K562 (cell line): ENCODE results near the gene KIAA0319L. TPM values are rescaled to one million over a fixed set of nuclear protein-coding genes. Genes with fewer than 3 reads are reported as not detected.

Source experiments
- CCNT2 ChIP-seq: IDR thresholded peaks from 2 replicates; pipeline ENCODE4 v1.6.1; 2011; ENCODE audit warnings: borderline replicate concordance, low read depth, mild to moderate bottlenecking, moderate library complexity, mixed read lengths, low read length; ENCODE audit not compliant: insufficient read length; ENCODE audit errors: extremely low read depth
- EWSR1 ChIP-seq: fragments of 450-650 bp; IDR thresholded peaks from 2 replicates; pipeline ENCODE4 v1.6.1; 2018; ENCODE audit warnings: borderline replicate concordance, mild to moderate bottlenecking, low read depth, moderate library complexity; ENCODE audit not compliant: partially characterized antibody
- FOXA3 ChIP-seq, 2 experiments: fragments of 450-650 bp in 1 of 2; sonication (generic) in 1 of 2; formaldehyde crosslinking; IDR thresholded peaks in 1 of 2; conservative IDR thresholded peaks in 1 of 2; 2 replicates each; pipeline versions ENCODE4 v1.4.0 to v1.8.0; 2020 to 2022; ENCODE audit warnings: mild to moderate bottlenecking in 2 of 2, missing genetic modification reagents in 1 of 2
- NBN ChIP-seq: fragments of 450-650 bp; IDR thresholded peaks from 2 replicates; pipeline ENCODE4 v1.6.1; 2016; ENCODE audit warnings: low read depth, mild to moderate bottlenecking
- NR2C1 ChIP-seq, 2 experiments: fragments of 450-650 bp; IDR thresholded peaks; 2 replicates each; pipeline ENCODE4 v1.6.1; 2017; ENCODE audit warnings: mild to moderate bottlenecking in 2 of 2, antibody characterized with exemption in 1 of 2, inconsistent platforms in 1 of 2, missing compliant biosample characterization in 1 of 2, missing genetic modification characterization in 1 of 2
- SMARCA4 ChIP-seq: fragments of 450-650 bp; IDR thresholded peaks from 2 replicates; pipeline ENCODE4 v1.6.1; 2016
- SMC3 ChIP-seq: conservative IDR thresholded peaks from 2 replicates; pipeline ENCODE4 v1.6.1; 2011; ENCODE audit warnings: low read depth, low read length, improper control_type of control experiment; ENCODE audit not compliant: insufficient read depth
- SNIP1 ChIP-seq: fragments of 450-650 bp; IDR thresholded peaks from 2 replicates; pipeline ENCODE4 v1.7.1; 2017; ENCODE audit warnings: low read depth, mild to moderate bottlenecking
- TEAD1 ChIP-seq, 2 experiments: fragments of 450-650 bp in 1 of 2; sonication (generic) in 1 of 2; formaldehyde crosslinking; IDR thresholded peaks; 2 replicates each; pipeline versions ENCODE4 v1.4.0 to v1.8.0; 2020 to 2022; ENCODE audit warnings: mild to moderate bottlenecking in 2 of 2, missing genetic modification reagents in 1 of 2
- ZNF174 ChIP-seq: fragments of 250-450 bp; sonication (Bioruptor Pico); IDR thresholded peaks from 2 replicates; pipeline ENCODE4 v1.4.0; 2020; ENCODE audit warnings: mild to moderate bottlenecking
- ZNF3 ChIP-seq: fragments of 250-450 bp; sonication (Bioruptor Pico); IDR thresholded peaks from 2 replicates; pipeline ENCODE4 v1.5.0; 2021; ENCODE audit warnings: mild to moderate bottlenecking, moderate library complexity
- polyA plus RNA-seq, 8 experiments: library from polyadenylated mRNA; depleted of rRNA in 4 of 8; stranded (reverse) in 5 of 8; unstranded in 3 of 8; fragments of >200 nt; fragmentation: Nextera tagmentation in 2 of 8; fragmentation: Illumina TruSeq in 1 of 8; extraction: Ambion mirVana in 2 of 8; extraction: Trizol in 1 of 8; gene quantifications; 2 replicates each; pipeline versions ENCODE4 v1.2.1 to v1.2.3, GENCODE V29; 2011 to 2014; ENCODE audit warnings: inconsistent platforms in 1 of 8, missing spikeins in 1 of 8
- total RNA-seq, 7 experiments: library from RNA; depleted of rRNA in 6 of 7; stranded (reverse); fragments of >200 nt in 6 of 7; fragmentation: Illumina TruSeq in 2 of 7; extraction: Trizol in 2 of 7; gene quantifications; 2 replicates each; pipeline versions ENCODE4 v1.2.1 to v1.2.3, GENCODE V29; 2011 to 2021; ENCODE audit warnings: low replicate concordance in 1 of 7
- TF ChIP-seq, protein P1 (sequence below), 2 experiments: fragments of 450-650 bp; formaldehyde crosslinking in 1 of 2; IDR thresholded peaks; 2 replicates each; pipeline versions ENCODE4 v1.4.0 to v1.6.1; 2014 to 2020; ENCODE audit warnings: mild to moderate bottlenecking in 2 of 2, borderline replicate concordance in 1 of 2, low read depth in 1 of 2
- TF ChIP-seq, protein P2 (sequence below): IDR thresholded peaks from 2 replicates; pipeline ENCODE4 v1.6.1; 2011; ENCODE audit warnings: borderline replicate concordance, low read depth, mild to moderate bottlenecking, moderate library complexity, low read length; ENCODE audit not compliant: insufficient read depth, poor library complexity, severe bottlenecking
- TF ChIP-seq, protein P3 (sequence below): fragments of 250-450 bp; sonication (Bioruptor Pico); IDR thresholded peaks from 2 replicates; pipeline ENCODE4 v1.8.0; 2022; ENCODE audit warnings: moderate library complexity, mild to moderate bottlenecking, inconsistent platforms
- TF ChIP-seq, protein P4 (sequence below): sonication (generic); formaldehyde crosslinking; IDR thresholded peaks from 2 replicates; pipeline ENCODE4 v1.9.0; 2022; ENCODE audit warnings: mild to moderate bottlenecking, missing genetic modification reagents

Gene KIAA0319L
- total and polyA plus RNA-seq, 9 of the 15 experiments (the other 6 are each of a cell fraction or from before 2014, with no cell fraction given): 2.4 to 51.7 (median 27.4) TPM

DNA sequence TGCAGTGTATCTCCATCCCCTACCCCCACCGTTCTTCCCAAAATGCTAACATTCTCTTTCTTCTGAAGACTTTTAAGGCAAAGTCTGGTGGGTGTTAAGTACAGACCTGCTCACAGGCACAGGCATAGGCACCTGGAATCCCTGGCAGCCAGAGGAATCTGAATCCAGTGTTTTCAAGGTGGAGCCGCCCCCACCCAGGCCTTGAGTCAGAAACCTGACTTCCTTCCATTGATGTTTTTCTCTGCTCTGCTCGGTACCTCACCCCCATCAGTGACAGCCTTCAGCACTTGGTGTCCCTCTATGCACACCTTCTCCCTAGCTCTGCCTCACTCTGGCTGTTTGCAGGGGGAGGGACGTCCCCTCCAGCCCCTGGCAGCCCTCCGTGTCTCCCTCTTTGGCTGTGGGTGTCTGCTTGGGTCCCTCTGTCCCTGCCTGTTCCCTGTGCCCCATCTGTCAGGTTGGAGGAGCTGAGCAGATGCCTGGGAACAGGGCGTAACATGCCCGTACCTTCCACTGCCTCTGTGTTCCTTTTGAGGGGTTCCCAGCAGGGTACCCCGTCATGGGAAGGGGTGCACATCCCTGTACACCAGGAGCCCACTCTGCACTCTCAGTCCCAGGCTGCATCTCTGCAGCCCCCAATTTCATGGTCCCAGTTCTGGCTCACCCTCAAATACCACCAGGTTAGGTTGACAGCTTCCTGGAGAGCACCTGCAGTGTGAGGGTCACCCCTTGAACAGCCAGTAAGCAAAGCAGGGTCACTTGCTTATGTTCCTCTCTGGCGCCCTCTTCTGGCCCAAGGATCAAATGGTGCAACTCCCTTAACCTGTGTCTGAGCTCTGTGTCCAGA is 7.1 kb upstream of the KIAA0319L start (continued):
- TF ChIP-seq, protein P1, sequence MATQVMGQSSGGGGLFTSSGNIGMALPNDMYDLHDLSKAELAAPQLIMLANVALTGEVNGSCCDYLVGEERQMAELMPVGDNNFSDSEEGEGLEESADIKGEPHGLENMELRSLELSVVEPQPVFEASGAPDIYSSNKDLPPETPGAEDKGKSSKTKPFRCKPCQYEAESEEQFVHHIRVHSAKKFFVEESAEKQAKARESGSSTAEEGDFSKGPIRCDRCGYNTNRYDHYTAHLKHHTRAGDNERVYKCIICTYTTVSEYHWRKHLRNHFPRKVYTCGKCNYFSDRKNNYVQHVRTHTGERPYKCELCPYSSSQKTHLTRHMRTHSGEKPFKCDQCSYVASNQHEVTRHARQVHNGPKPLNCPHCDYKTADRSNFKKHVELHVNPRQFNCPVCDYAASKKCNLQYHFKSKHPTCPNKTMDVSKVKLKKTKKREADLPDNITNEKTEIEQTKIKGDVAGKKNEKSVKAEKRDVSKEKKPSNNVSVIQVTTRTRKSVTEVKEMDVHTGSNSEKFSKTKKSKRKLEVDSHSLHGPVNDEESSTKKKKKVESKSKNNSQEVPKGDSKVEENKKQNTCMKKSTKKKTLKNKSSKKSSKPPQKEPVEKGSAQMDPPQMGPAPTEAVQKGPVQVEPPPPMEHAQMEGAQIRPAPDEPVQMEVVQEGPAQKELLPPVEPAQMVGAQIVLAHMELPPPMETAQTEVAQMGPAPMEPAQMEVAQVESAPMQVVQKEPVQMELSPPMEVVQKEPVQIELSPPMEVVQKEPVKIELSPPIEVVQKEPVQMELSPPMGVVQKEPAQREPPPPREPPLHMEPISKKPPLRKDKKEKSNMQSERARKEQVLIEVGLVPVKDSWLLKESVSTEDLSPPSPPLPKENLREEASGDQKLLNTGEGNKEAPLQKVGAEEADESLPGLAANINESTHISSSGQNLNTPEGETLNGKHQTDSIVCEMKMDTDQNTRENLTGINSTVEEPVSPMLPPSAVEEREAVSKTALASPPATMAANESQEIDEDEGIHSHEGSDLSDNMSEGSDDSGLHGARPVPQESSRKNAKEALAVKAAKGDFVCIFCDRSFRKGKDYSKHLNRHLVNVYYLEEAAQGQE (IDR thresholded peaks at IDR 0.05; ENCODE audit: borderline replicate concordance): peak; percentile 75
- TF ChIP-seq, protein P1 (CRISPR knock-in tag; IDR thresholded peaks at IDR 0.05; ENCODE audit: low read depth): no peak
- TF ChIP-seq, protein P2, sequence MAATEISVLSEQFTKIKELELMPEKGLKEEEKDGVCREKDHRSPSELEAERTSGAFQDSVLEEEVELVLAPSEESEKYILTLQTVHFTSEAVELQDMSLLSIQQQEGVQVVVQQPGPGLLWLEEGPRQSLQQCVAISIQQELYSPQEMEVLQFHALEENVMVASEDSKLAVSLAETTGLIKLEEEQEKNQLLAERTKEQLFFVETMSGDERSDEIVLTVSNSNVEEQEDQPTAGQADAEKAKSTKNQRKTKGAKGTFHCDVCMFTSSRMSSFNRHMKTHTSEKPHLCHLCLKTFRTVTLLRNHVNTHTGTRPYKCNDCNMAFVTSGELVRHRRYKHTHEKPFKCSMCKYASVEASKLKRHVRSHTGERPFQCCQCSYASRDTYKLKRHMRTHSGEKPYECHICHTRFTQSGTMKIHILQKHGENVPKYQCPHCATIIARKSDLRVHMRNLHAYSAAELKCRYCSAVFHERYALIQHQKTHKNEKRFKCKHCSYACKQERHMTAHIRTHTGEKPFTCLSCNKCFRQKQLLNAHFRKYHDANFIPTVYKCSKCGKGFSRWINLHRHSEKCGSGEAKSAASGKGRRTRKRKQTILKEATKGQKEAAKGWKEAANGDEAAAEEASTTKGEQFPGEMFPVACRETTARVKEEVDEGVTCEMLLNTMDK: peak; percentile 49
- TF ChIP-seq ZNF174 (no peak), EWSR1 (no peak), CCNT2 (no peak), NR2C1 (IDR thresholded peaks at IDR 0.05) (no peak), NR2C1 (tag; IDR thresholded peaks at IDR 0.05) (no peak), SMC3 (peak; percentile 90), FOXA3 (CRISPR knock-in tag; conservative IDR thresholded peaks at IDR 0.05 in 1 of 2, IDR thresholded peaks at IDR 0.05 in 1 of 2) (no peak), ZNF3 (CRISPR knock-in tag) (no peak), TEAD1 (CRISPR knock-in tag; IDR thresholded peaks at IDR 0.05) (no peak), NBN (no peak), SNIP1 (no peak), SMARCA4 (peak; percentile 65; the same call in 1 of the 2 replicates)
- TF ChIP-seq, protein P3, sequence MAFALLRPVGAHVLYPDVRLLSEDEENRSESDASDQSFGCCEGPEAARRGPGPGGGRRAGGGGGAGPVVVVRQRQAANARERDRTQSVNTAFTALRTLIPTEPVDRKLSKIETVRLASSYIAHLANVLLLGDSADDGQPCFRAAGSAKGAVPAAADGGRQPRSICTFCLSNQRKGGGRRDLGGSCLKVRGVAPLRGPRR (CRISPR knock-in tag): no peak
- TF ChIP-seq, protein P4, sequence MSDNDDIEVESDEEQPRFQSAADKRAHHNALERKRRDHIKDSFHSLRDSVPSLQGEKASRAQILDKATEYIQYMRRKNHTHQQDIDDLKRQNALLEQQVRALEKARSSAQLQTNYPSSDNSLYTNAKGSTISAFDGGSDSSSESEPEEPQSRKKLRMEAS: no peak
